Measurements from ENCODE around the gene HS3ST5. TPM values are rescaled to one million over a fixed set of nuclear protein-coding genes. Genes with fewer than 3 reads are reported as not detected.

The HS3ST5 gene
- total RNA-seq, 1 donor from 2014 or later, result not detected

- no peak for ATAC-seq (ENCODE audit: low read depth)
- DNase-seq, result no peak
- TF ChIP-seq CTCF (IDR thresholded peaks at IDR 0.05), result no peak
- H3K27me3 Mint-ChIP-seq, result peaks cover under 1% of the 10 kb centered on the region
- ChIA-PET CTCF (interaction anchor here (0.7 kb wide), 1 partner anchor 8 kb away, joined by 3 read pairs; no protein-coding TSS in a partner anchor), POLR2A (no interaction called here)
- H3K9me3 Mint-ChIP-seq, result no peaks in the 10 kb centered on the region
- H3K4me1 Mint-ChIP-seq, result peaks cover 1% of the 10 kb centered on the region
- H3K36me3 Mint-ChIP-seq (ENCODE audit: low read depth), result no peaks in the 10 kb centered on the region
- no peak overlapping the region for H3K27ac Mint-ChIP-seq
- no peak overlapping the region for H3K4me3 Mint-ChIP-seq
- intact Hi-C loops (cut with micrococcal nuclease), result no loop called here
Observed at GRCh38 chr6:114061741-114062140, 281.1 kb downstream of the HS3ST5 start.

GRCh38 chr6:114061116-114061515, 281.7 kb downstream of the HS3ST5 start:
- H3K4me3 Mint-ChIP-seq, result no peak overlapping the region
- intact Hi-C loops (cut with micrococcal nuclease), result no loop called here
- H3K27ac Mint-ChIP-seq, result no peak overlapping the region
- ChIA-PET POLR2A (no interaction called here), CTCF (no interaction called here)
- no peak for TF ChIP-seq CTCF (IDR thresholded peaks at IDR 0.05)
- peaks cover 1% of the 10 kb centered on the region for H3K4me1 Mint-ChIP-seq
- no peak for DNase-seq
- no peaks in the 10 kb centered on the region for H3K27me3 Mint-ChIP-seq
- ATAC-seq (ENCODE audit: low read depth), result no peak
- H3K36me3 Mint-ChIP-seq (ENCODE audit: low read depth), result no peaks in the 10 kb centered on the region
- H3K9me3 Mint-ChIP-seq, result no peaks in the 10 kb centered on the region

DNA sequence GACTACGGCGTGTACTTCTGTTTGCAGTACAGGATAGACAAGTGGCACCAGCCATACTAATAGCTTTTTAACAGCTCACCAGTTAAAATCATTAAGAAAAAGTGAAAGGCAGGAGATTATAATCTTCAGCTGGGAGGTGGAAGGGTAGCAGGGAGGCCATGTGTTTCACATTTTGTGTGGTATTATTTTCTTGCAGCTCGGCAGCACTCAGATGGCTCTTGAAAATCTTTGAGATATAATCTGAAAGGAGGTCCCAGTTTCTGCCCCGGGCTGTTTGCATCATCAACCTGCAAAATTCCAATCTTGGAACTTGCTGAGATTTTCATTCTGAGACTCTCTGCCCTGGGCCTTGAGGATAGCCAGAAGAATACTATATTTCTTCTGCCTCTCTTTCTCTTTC, 284.4 kb downstream of the HS3ST5 start:
- ChIA-PET CTCF (no interaction called here), POLR2A (no interaction called here)
- intact Hi-C loops (cut with micrococcal nuclease), result no loop called here
- Mint-ChIP-seq H3K4me1 (peaks cover 1% of the 10 kb centered on the region), H3K27me3 (peaks cover 2% of the 10 kb centered on the region), H3K9me3 (no peaks in the 10 kb centered on the region), H3K27ac (no peak overlapping the region), H3K4me3 (no peak overlapping the region), H3K36me3 (ENCODE audit: low read depth) (no peaks in the 10 kb centered on the region)
- DNase-seq (no peak), ATAC-seq (ENCODE audit: low read depth) (no peak)
- no peak for TF ChIP-seq CTCF (IDR thresholded peaks at IDR 0.05)

DNA sequence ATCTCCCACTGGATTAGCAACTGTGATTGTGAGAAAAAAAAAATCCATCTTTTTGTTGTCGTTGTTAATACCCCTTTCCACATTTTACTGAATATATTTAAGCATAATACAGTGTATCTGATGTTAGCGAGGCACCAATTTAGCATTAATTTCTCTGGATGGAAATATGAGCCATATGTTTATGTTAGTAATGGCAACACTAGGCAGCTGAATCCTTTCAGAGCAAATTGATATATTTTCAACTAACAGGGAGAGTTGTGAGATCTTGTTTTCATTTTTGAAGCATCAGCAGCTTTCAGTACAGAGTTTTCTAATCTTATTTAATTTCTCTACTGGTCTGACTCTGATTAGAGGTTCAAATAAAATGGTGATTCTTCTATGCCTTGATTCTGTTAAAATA, 287.1 kb downstream of the HS3ST5 start:
- no peak for ATAC-seq (ENCODE audit: low read depth)
- no peak for TF ChIP-seq CTCF (IDR thresholded peaks at IDR 0.05)
- DNase-seq, result no peak
- Mint-ChIP-seq H3K36me3 (ENCODE audit: low read depth) (no peaks in the 10 kb centered on the region), H3K27ac (no peak overlapping the region), H3K4me1 (peaks cover 1% of the 10 kb centered on the region), H3K4me3 (no peak overlapping the region), H3K27me3 (peaks cover 2% of the 10 kb centered on the region), H3K9me3 (no peaks in the 10 kb centered on the region)
- intact Hi-C loops (cut with micrococcal nuclease), result no loop called here
- POLR2A ChIA-PET, result no interaction called here
- CTCF ChIA-PET, result no interaction called here

DNA sequence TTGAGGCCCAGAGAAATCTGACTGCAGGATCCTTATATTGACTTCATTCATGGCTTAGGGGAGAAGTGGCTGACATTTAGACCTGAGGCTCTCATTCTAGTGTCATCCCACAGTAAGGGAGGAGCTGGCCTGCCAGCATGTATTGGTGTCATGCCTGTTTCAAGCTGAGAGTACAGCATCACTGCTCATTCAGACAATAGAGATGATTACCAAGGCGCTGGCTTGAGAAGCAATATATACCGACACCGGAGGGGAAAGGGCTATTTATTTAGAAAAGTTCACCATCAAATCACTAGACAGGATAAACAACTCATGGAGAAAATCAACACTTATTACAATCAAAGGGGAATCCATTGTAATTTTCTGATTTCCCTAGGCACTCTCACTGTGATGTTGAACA, 287.5 kb downstream of the HS3ST5 start:
- DNase-seq (no peak), ATAC-seq (ENCODE audit: low read depth) (no peak)
- no peaks in the 10 kb centered on the region for H3K9me3 Mint-ChIP-seq
- no peaks in the 10 kb centered on the region for H3K4me1 Mint-ChIP-seq
- peaks cover 2% of the 10 kb centered on the region for H3K27me3 Mint-ChIP-seq
- ChIA-PET CTCF (no interaction called here), POLR2A (no interaction called here)
- no peak for TF ChIP-seq CTCF (IDR thresholded peaks at IDR 0.05)
- intact Hi-C loops (cut with micrococcal nuclease), result no loop called here
- H3K36me3 Mint-ChIP-seq (ENCODE audit: low read depth), result no peaks in the 10 kb centered on the region
- no peak overlapping the region for H3K4me3 Mint-ChIP-seq
- no peak overlapping the region for H3K27ac Mint-ChIP-seq
